ENCODE measurements around the gene WDR7.

- no peak for TF ChIP-seq CTCF (IDR thresholded peaks at IDR 0.05)
- TF ChIP-seq POLR2A (IDR thresholded peaks at IDR 0.05) = no peak
- no peak for TF ChIP-seq EP300 (IDR thresholded peaks at IDR 0.05)
Measured at GRCh38 chr18:56997200-56997599, 346.0 kb downstream of the WDR7 start.
